ENCODE data around the gene MKKS.

DNA sequence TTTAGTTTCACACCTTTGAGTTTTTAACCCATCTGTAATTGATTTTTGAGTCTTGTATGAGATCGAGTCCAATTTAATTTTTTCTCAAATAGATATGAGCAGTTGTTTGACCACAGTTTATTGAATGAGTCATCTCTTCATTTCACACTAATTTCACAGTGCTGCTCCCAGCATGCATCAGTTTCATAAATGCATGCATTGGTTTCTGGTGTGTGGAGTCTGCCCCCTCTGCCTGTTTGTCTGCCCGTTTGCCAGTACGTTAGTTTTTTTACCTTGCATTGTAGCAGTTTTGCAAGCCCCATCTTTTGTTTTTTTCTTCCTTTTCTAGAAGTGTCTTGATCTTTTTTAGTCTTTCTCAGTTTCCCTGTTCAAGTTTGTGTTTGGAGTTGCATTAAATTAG lies 13.0 kb upstream of the MKKS start:
- TF ChIP-seq SMAD9 (CRISPR knock-in tag; IDR thresholded peaks at IDR 0.05) (no peak), ZZZ3 (CRISPR knock-in tag; IDR thresholded peaks at IDR 0.05; ENCODE audit: borderline replicate concordance) (no peak), TAF1 (CRISPR knock-in tag; IDR thresholded peaks at IDR 0.05) (no peak), ELF1 (CRISPR knock-in tag; IDR thresholded peaks at IDR 0.05) (no peak), FOXM1 (CRISPR knock-in tag; IDR thresholded peaks at IDR 0.05) (no peak)
- TF ChIP-seq, protein P1, sequence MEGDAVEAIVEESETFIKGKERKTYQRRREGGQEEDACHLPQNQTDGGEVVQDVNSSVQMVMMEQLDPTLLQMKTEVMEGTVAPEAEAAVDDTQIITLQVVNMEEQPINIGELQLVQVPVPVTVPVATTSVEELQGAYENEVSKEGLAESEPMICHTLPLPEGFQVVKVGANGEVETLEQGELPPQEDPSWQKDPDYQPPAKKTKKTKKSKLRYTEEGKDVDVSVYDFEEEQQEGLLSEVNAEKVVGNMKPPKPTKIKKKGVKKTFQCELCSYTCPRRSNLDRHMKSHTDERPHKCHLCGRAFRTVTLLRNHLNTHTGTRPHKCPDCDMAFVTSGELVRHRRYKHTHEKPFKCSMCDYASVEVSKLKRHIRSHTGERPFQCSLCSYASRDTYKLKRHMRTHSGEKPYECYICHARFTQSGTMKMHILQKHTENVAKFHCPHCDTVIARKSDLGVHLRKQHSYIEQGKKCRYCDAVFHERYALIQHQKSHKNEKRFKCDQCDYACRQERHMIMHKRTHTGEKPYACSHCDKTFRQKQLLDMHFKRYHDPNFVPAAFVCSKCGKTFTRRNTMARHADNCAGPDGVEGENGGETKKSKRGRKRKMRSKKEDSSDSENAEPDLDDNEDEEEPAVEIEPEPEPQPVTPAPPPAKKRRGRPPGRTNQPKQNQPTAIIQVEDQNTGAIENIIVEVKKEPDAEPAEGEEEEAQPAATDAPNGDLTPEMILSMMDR (CRISPR knock-in tag; IDR thresholded peaks at IDR 0.05) = no peak
- TF ChIP-seq, protein P2, sequence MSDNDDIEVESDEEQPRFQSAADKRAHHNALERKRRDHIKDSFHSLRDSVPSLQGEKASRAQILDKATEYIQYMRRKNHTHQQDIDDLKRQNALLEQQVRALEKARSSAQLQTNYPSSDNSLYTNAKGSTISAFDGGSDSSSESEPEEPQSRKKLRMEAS (IDR thresholded peaks at IDR 0.05) = no peak

Measured in HepG2 (cell line).